ENCODE data around the gene ANKS4B. TPM values are rescaled to one million over a fixed set of nuclear protein-coding genes. Genes with fewer than 3 reads are reported as not detected.

Gene ANKS4B
- total and polyA plus RNA-seq, 2 of the 8 experiments (the other 6 are each of a cell fraction or from before 2014, with no cell fraction given) = 0.06 to 0.15 TPM

- H3K4ac ChIP-seq (replicated peaks; ENCODE audit: insufficient read length, low read depth, low read length) = no peak overlapping the region
- H4K8ac ChIP-seq (ENCODE audit: extremely low read depth, insufficient read depth, low read length) = no peak overlapping the region
- H3K4me3 ChIP-seq (ENCODE audit: extremely low read depth in 1 of 4, insufficient read depth in 2 of 4, low read depth in 3 of 4, low read length in 4 of 4) = no peak overlapping the region
- no peaks in the 10 kb centered on the region for H3K9me3 ChIP-seq (ENCODE audit: insufficient read depth in 2 of 2, low read depth in 1 of 2, low read length in 1 of 2)
- no peak overlapping the region for H2BK15ac ChIP-seq (ENCODE audit: low read length)
- no peak overlapping the region for H3K18ac ChIP-seq (ENCODE audit: extremely low read depth, low read length)
- ChIA-PET CTCF (ENCODE audit: partially characterized antibody) (interaction anchor here (0.6 to 1.0 kb wide), 4 partner anchors 27 to 172 kb away, joined by 3 to 4 read pairs (median 3); no protein-coding TSS in a partner anchor), POLR2A (ENCODE audit: partially characterized antibody) (no interaction called here)
- H4K20me1 ChIP-seq (replicated peaks in 1 of 2; ENCODE audit: control insufficient read depth in 1 of 2, insufficient read depth in 2 of 2, low read length in 2 of 2) = peaks cover 0 to under 1% of the 10 kb centered on the region in 2 experiments
- H4K91ac ChIP-seq (replicated peaks; ENCODE audit: insufficient read length, low read length) = no peak overlapping the region
- H3K4me2 ChIP-seq (ENCODE audit: insufficient read depth in 1 of 2, low read depth in 2 of 2, low read length in 2 of 2) = no peak overlapping the region
- FAIRE-seq (no peak), DNase-seq (ENCODE audit: low read depth in 1 of 2, low spot score in 2 of 2) (no peak)
- no peaks in the 10 kb centered on the region for H3K79me1 ChIP-seq (ENCODE audit: low read depth, low read length)
- no peak overlapping the region for H3K56ac ChIP-seq (replicated peaks; ENCODE audit: insufficient read length, low read depth, low read length)
- H2BK12ac ChIP-seq (ENCODE audit: low read depth, low read length) = no peak overlapping the region
- WGBS, 2 experiments (ENCODE audit: extremely low coverage in 1 of 2, insufficient coverage in 1 of 2, insufficient read length in 1 of 2, insufficient replicate concordance in 2 of 2, low coverage in 1 of 2, low lambda C conversion rate in 2 of 2, missing lambda C conversion rate in 1 of 2) = 97% methylated on average over 2 of the region's 2 CpGs; no CpG with 5 or more reads in 1 of the 2 experiments
- no peaks in the 10 kb centered on the region for H3K23me2 ChIP-seq (ENCODE audit: low read depth, low read length)
- H3K36me3 ChIP-seq (ENCODE audit: control insufficient read depth in 2 of 4, insufficient read depth in 4 of 4, low read length in 3 of 4) = no peaks in the 10 kb centered on the region
- H3K14ac ChIP-seq (ENCODE audit: insufficient read length) = no peak overlapping the region
- H2BK5ac ChIP-seq (ENCODE audit: low read depth, low read length) = no peak overlapping the region
- H3K27ac ChIP-seq (ENCODE audit: low read depth, low read length) = no peak overlapping the region
- no peak overlapping the region for H3K23ac ChIP-seq (ENCODE audit: insufficient read length)
- H2BK120ac ChIP-seq (replicated peaks; ENCODE audit: low read depth, low read length) = no peak overlapping the region
- no peak overlapping the region for H4K5ac ChIP-seq (ENCODE audit: insufficient read length, low read depth, low read length)
- H3K9ac ChIP-seq (replicated peaks in 1 of 4; ENCODE audit: extremely low read depth in 1 of 4, low read depth in 3 of 4, low read length in 3 of 4) = no peak overlapping the region
- peaks cover under 1 to 7% (median 2%) of the 10 kb centered on the region in 4 experiments; a peak in 5 of 7 replicates for H3K4me1 ChIP-seq (replicated peaks in 1 of 4; ENCODE audit: control insufficient read depth in 3 of 4, insufficient read depth in 4 of 4, low read length in 3 of 4)
- H2BK20ac ChIP-seq (ENCODE audit: low read length) = no peak overlapping the region
- no peak overlapping the region for H2AK5ac ChIP-seq (ENCODE audit: low read depth, low read length)
- H3K79me2 ChIP-seq (ENCODE audit: control insufficient read depth in 1 of 2, insufficient read depth in 2 of 2, low read length in 2 of 2) = no peaks in the 10 kb centered on the region
- H2AFZ ChIP-seq (ENCODE audit: low read length) = no peak overlapping the region
- H3K27me3 ChIP-seq (replicated peaks in 1 of 4; ENCODE audit: control insufficient read depth in 3 of 4, extremely low read depth in 1 of 4, insufficient read depth in 3 of 4, low read length in 3 of 4) = peaks cover 0 to 2% (median 0%) of the 10 kb centered on the region in 4 experiments; a peak in 1 of 7 replicates
- TF ChIP-seq GABPA (IDR thresholded peaks at IDR 0.05; ENCODE audit: borderline replicate concordance, insufficient read depth, low read length) (no peak), SIX5 (IDR thresholded peaks at IDR 0.05; ENCODE audit: low read depth, low read length) (no peak), ATF2 (IDR thresholded peaks at IDR 0.05; ENCODE audit: low read length) (no peak), PHF8 (conservative IDR thresholded peaks at IDR 0.05; ENCODE audit: low read depth, low read length) (no peak), FOSL1 (IDR thresholded peaks at IDR 0.05; ENCODE audit: insufficient read depth, low read depth, low read length) (no peak), GTF2F1 (IDR thresholded peaks at IDR 0.05; ENCODE audit: borderline replicate concordance, low read depth, low read length) (no peak), POU5F1 (IDR thresholded peaks at IDR 0.05; ENCODE audit: low read depth, low read length) (no peak), ZNF274 (IDR thresholded peaks at IDR 0.05; ENCODE audit: borderline replicate concordance, extremely low read depth, low read length) (no peak), EP300 (IDR thresholded peaks at IDR 0.05; ENCODE audit: borderline replicate concordance in 1 of 2, low read depth in 2 of 2, low read length in 2 of 2) (no peak), NANOG (IDR thresholded peaks at IDR 0.05; ENCODE audit: insufficient read depth, low read depth, low read length, poor library complexity, severe bottlenecking) (no peak), SP1 (IDR thresholded peaks at IDR 0.05; ENCODE audit: low read depth, low read length) (no peak), KDM4A (IDR thresholded peaks at IDR 0.05; ENCODE audit: low read depth, low read length, severe bottlenecking) (no peak)
Observed at GRCh38 chr16:21272253-21272652, 38.8 kb downstream of the ANKS4B start.

All from H1 (cell line).